GM12872 (cell line): ENCODE results near the gene RSAD1.

Source experiments
- CTCF ChIP-seq: IDR thresholded peaks from 3 replicates; pipeline ENCODE4 v1.5.1; 2011; ENCODE audit warnings: low read depth, mild to moderate bottlenecking, low read length, moderate library complexity; ENCODE audit not compliant: insufficient read depth

The RSAD1 gene

GRCh38 chr17:50535407-50535806, 56.7 kb downstream of the RSAD1 start:
- TF ChIP-seq CTCF, result no peak
